MM.1S (cell line): ENCODE results near the gene SHC2.

Experiments used
- EZH2 ChIP-seq: fragments of 300-600 bp; sonication (generic); optimal IDR thresholded peaks from 2 replicates; pipeline ENCODE3; 2017; ENCODE audit warnings: low read depth, mild to moderate bottlenecking, antibody characterized with exemption, low read length, mixed read lengths
- TF ChIP-seq, protein P1 (sequence below): fragments of 300-600 bp; sonication (generic); IDR thresholded peaks from 2 replicates; pipeline ENCODE4 v1.5.1; 2016; ENCODE audit warnings: antibody characterized with exemption, low read length, mixed read lengths

DNA sequence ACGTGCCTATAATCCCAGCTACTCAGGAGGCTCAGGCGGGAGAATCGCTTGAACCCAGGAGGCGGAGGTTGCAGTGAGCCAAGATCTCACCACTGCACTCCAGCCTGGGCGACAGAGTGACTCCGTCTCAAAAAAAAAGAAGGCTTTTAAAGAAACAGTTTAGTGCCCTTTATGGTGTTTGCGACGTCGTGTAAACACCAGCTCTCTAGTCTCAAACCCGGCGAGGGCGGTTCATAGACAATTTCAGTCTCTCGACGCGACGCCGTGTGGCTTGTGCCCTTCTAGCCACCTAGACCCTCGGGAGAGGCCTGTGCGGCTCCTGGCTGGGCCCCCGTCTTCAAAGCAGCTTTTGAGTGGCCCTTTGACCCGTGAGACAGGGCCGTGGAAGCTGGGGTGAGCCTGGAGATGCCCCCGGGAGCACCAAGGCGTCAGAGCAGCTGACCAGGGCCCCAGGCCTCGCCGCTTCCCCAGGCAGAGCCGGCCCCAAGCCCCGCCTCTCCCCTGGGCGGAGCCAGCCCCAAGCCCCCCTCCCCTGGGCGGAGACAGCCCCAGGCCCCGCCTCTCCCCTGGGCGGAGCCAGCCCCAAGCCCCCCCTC lies 30.4 kb upstream of the SHC2 start:
- TF ChIP-seq EZH2 = no peak
- TF ChIP-seq, protein P1, sequence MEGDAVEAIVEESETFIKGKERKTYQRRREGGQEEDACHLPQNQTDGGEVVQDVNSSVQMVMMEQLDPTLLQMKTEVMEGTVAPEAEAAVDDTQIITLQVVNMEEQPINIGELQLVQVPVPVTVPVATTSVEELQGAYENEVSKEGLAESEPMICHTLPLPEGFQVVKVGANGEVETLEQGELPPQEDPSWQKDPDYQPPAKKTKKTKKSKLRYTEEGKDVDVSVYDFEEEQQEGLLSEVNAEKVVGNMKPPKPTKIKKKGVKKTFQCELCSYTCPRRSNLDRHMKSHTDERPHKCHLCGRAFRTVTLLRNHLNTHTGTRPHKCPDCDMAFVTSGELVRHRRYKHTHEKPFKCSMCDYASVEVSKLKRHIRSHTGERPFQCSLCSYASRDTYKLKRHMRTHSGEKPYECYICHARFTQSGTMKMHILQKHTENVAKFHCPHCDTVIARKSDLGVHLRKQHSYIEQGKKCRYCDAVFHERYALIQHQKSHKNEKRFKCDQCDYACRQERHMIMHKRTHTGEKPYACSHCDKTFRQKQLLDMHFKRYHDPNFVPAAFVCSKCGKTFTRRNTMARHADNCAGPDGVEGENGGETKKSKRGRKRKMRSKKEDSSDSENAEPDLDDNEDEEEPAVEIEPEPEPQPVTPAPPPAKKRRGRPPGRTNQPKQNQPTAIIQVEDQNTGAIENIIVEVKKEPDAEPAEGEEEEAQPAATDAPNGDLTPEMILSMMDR = no peak
